Vagina (tissue), 2 donors: ENCODE data around the gene OSBPL6.

Source experiments
- CTCF ChIP-seq, 3 experiments: fragments of 450-650 bp in 2 of 3; fragments of 200-600 bp in 1 of 3; sonication (generic) in 1 of 3; IDR thresholded peaks; one replicate each; pipeline ENCODE4 v1.5.1; 2017 to 2019; ENCODE audit warnings: antibody characterized with exemption in 3 of 3, mild to moderate bottlenecking in 2 of 3, moderate library complexity in 2 of 3
- POLR2A ChIP-seq, 2 donors: fragments of 450-650 bp; IDR thresholded peaks; one replicate each; pipeline ENCODE4 v1.6.1; 2017; ENCODE audit warnings: antibody characterized with exemption in 2 of 2, mild to moderate bottlenecking in 2 of 2, moderate library complexity in 2 of 2
- POLR2AphosphoS5 ChIP-seq, 2 donors: sonication (generic); formaldehyde crosslinking; IDR thresholded peaks; one replicate each; pipeline ENCODE4 v1.9.0; 2017; ENCODE audit warnings: antibody characterized with exemption in 2 of 2, mild to moderate bottlenecking in 2 of 2, low read depth in 1 of 2; ENCODE audit not compliant: insufficient read depth in 1 of 2

DNA sequence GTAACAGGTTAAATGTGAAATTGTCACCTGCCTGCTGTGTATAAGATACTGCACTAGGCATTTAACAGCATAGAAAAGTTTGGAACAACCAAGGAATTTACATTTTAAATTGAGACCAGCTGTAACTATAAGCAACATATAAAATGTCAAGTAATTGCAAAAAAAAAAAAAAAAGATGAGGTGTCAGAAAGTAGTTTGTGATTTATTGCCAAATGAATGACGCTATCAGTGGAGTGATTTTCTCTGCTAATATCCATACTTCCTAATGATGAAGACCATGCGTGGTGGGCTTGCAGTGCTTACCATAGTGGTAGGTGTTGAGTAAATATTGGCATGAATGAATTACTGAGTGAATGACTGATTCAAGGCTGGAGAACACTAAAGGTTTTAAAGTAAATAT lies 73.3 kb downstream of the OSBPL6 start:
- no peak for TF ChIP-seq CTCF (IDR thresholded peaks at IDR 0.05)
- TF ChIP-seq POLR2A (IDR thresholded peaks at IDR 0.05) = no peak
- TF ChIP-seq POLR2AphosphoS5 (IDR thresholded peaks at IDR 0.05; ENCODE audit: insufficient read depth in 1 of 2, low read depth in 1 of 2) = no peak
